Daoy (cell line): ENCODE results near the gene ACSS1. TPM values are rescaled to one million over a fixed set of nuclear protein-coding genes. Genes with fewer than 3 reads are reported as not detected.

Experiments used
- DNase-seq: peaks from one replicate; pipeline ENCODE4 v3.0.0-alpha.2; 2015; ENCODE audit warnings: low read depth
- total RNA-seq: library from RNA; depleted of rRNA; stranded (reverse); fragments of >200 nt; shearing (Covaris generic); gene quantifications from 2 replicates; pipeline ENCODE4 v1.2.3, GENCODE V29; 2014

Gene ACSS1
- total RNA-seq, 1 experiment from 2014 or later, result 0.86 TPM

DNA sequence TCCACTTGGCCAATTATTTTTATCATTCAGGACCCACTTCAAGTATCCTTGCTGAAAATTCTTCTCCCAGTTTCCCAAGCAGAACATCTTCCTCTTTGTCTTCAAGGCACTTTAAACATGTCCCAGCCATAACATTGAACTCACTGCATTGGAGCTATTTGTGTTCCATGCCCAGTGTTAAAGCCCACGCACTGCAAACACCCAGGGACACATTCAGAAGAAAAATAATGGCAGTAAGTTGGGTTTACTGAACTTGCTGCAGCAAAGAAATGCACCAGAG lies 63.8 kb downstream of the ACSS1 start:
- DNase-seq, result no peak

DNA sequence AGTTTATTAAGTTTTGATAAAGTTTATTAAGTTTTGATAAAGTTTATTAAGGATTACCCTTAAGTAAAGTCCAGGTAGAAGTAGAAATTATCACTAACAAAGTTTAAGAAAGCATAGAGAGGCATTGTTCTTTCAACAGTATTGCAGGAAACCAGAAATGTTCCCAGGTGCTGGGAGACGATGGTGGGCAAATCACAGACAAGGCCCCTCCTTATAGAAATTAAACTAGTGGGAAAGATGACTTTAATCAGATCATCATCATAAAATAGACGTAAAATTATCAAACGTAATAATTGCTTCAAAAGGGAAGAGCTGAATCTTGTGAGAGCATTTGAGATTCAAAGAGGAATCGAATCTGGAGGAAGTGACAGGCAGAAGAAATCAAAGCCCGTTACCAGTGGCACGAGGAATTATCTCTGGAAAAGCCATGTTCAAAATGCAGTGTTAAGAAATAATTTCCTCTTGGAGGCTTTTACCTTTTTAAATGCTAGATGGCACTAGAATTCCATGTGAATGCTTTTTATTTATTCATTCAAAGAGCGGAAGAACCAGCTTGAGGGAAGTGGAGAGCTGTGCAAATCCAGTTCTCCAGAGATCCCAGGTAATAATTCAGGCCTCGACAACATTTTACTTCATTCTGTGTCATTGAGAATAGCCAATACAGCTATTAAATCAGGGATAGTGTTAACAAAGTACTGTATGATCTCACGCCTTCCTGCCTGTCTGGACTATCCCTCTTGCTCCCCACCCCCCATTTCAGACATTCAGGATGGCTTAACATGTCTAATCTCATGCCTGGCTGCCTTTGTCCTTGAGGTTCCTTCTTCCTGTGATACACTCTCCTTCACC lies 64.4 kb downstream of the ACSS1 start:
- DNase-seq, result no peak

DNA sequence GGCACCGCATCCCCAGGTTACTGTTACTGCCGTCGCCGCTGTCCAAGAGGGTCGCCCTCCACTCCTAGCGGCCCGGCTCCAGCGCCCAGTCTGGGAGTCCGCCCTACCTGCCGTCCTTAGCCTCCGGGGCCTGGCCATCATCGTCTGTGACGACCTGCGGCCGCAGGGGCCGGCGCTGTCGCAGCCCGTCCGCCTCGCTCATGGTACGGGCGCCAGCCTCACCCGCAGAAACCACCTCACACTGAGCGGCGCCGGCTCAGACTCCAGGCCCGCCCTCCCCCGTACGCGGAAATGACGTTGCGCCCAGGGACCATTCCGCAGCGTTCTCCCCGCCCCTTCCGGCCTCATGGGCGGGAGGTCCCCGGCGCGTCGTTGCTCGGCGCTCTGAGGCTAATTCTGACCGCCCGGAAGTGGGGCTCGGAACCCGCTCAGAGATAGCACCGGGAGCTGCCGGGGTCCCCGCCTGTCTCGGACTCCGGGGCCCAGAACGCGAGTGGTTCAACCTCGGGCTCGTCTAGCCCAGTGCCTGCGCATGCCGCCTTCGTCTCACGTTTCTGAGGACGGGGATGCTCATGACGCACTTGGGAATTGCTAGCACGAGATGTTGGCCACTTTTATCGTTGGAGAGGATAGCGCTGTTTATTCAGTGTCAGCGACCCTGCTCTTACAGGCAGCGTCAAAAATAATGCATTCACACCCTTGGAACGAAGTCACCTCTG lies 65.3 kb downstream of the ACSS1 start, which contains the start of gene APMAP:
Gene APMAP (minus strand): TSS at position 265 of the 719 bp plus-strand sequence. CDS start 63 bp downstream, at position 202.
- DNase-seq, result peak; percentile 96

DNA sequence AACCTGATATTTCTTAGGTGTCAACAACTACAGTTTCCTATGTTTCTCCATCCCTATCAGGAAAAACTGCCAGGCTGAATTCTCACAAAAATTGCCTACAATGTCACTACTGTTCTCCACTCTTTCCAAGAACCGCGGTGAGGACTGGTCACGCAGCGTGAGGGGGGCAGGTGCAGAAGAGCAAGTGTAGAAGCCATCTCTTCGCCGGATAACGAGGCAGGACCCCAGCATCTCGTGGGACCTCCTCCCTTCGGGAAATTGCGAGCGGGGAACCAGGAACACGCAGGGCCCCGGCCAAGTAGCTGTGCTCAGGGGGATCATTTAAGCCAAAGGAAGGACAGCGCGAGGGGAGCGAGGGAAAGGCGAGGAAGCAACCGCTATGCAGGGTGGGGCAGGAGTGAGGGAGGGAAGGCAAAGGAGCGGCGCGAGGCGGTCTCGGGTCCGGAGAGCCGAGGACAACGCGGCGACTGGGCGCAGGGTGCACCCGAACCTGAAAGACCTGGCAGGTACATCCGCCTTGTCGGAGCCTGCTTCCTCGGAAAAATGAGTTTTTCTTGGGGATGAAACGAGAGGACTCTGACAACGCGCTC lies 65.9 kb downstream of the ACSS1 start:
- peak; percentile 29 for DNase-seq

DNA sequence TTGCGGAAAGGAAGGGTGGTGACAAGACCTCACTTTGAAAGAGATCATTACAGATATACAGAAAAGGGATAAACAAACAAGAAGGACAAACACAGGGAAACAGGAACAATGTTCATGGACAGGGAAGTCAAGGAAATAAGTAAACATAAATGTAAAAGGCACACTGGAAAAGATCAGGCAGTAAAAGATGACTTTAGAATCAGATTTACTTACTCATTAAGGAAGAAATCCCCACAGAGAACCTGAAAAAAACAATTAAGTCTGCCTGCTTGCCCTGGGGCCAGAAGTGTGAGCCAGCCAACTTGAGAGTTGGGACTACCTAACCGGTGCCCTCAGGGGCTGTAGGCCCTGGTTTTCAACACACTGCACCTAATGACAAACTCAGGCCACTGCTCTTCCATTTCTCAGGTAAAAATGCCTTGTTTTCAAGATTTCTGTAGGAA lies 67.1 kb downstream of the ACSS1 start:
- no peak for DNase-seq

DNA sequence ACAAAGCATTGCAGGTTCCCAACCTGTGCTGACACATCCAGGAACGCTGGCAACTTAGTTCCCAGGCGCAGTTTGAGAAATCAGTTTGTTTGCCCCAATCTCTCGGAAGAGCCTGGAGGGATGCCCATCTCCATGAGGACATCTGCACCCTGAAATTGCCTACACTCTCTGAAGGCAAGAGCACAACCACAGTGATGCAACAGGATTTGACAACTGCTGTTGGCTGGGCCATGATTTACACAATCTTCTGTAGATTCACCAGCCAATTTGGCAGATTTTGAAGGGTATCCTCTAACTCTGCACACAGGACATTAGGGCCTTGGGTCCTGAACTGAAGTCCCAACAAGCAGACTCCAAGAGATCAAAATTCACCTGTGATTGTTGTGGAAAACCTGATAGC lies 68.8 kb downstream of the ACSS1 start:
- no peak for DNase-seq

DNA sequence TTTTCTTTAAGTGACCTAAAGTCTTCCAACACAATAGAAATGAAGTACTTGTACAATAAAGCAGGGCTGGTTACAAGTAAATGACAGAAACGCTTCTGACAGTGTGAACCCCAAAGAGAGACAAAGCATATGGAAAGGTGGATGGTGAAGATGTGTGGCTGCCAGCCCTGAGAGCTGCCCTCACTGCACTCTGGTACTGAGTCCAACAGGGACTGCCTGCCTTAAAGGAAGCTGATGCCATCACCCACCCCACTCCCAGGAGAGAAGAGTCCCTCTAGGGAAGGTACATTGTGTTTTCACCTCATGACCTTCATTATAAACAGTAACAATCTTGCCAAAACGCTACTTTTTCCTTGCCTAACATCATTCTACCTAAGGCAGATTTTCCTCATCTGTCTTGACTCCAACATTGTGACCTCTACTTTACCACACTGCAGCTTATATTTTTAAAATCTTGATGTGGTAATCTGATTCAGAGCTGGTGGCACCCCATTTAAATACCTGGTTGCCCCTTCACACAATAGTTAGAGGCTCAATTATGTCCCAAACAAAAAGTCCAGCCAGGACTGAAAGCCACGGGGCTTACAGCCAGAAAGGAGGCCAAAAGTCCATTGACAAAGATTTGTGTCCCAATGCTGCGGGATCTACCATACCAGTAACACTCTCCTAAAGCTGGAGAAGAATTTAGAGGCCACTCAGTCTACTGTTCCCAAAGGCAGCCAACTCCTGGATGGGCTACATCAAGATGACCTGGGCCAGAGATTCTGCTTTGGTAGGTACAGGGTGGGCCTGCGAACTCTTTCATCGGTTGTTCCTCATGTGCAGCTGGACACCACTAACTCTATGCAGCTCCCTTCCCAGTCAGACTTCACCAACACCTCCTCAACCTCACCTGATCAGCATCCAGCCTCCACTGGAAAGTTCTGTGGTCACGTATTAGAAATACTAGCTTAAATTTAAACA lies 69.8 kb downstream of the ACSS1 start:
- DNase-seq, result no peak

DNA sequence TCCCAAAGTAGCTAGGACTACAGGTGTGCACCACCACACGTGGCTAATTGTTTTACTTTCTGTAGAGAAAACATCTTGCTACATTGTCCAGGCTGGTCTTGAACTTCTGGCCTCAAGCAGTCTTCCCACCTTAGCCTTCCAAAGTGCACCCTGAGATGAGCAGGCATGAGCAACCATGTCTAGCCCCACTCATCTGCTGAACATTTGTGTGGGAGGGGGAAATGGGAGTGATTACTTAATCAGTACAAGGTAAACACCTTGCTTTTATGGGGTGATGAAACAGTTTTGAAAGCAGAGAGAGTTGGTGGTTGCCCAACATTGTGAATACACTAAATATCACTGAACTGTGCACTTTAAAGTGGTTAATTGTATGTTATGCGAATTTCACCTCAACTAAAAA lies 70.7 kb downstream of the ACSS1 start:
- DNase-seq, result no peak

DNA sequence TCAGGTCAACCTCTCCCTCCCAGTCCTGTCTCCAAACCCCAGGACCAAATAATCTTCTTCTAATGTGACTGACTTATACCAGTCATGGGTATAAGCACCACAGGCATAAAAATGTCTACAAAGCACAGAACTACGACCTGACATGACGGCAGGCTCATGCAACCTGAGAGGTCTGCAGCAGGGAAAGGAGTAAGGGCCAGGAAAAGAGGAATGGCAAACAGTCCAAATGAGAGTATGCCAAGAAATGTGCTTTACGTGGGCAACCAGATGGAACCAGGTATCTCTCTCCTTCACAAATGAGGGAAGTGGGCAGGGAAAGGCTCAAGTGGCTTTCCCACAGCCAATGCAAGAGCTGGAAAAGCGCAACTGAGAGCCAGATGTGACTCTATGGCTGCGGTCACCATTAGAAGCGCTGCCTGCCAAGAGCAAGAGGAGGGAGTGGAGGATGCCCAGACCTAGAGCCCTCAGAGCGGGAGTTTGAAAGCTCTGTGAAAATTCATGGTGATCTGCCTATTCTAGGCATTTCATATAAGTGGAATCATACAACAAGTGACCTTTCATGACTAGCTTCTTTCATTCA lies 71.4 kb downstream of the ACSS1 start:
- DNase-seq, result no peak

DNA sequence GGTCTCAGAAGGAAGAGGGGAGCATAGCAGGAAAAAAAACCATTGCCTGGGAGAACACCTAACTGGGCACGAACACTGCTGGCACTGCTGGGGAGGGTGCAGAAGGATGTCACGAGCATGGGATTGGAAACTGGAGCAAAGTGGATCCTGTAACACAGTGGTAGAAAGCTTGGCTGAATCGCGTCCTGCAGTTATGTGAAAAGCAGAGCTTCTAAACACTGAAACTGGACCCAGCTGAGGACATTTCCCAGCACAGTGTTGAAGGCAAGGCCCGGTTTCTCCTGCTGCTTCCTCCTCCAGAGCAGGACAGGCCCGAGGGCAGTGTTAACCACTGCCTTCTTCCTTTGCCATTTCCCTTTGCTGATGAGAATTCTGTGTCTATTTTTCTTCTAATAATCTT lies 72.1 kb downstream of the ACSS1 start:
- no peak for DNase-seq

DNA sequence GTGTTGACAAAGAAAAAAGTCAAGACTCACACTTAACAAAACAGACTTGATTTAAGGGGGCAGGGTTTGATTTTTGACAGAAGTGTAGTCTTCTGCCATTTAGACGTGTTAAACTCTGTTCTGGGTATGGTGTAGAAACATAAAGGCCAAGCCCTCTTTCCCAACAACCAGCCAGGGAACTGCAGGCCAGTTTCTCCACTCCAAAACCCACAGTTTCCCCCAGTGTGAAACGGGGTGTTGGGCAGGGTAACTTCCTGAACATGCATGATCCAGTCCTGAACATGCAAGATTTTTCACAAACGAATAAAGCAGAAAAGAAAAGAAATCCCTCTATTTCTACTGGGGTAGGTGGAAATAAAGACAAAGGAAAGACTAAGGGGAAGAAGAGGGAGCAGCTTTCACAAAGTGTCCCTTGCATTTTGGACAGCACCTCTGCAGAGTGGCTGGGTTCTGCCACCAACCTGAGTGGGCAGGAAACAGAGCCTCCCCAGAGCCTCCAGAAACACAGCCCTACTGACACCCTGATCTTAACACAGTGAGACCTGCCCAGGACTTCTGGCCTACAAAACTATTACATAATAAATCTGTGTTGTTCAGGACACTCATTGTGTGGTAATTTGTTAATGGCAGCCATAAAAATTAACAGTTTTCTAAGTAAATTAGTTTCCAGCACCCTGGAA lies 72.8 kb downstream of the ACSS1 start:
- no peak for DNase-seq

DNA sequence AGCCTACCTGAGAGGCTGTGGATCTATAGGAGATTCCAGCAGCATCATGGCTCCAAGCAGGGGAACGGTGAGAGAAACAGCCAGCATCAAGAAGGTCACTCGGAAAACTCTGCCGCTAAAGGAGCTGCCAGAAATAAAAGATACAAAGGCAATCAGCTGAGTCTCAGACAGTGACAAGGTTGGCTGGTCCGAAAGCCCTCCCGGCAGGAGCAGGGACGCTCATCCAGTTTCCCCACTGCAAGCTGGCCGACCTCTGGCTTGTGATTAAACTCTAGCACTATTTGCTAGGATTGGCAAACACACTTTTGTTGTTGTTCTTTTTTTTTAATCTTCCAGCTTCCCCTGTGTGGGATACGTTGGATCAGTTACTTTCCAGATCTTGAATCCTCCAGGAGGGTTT lies 74.0 kb downstream of the ACSS1 start:
- DNase-seq, result no peak

DNA sequence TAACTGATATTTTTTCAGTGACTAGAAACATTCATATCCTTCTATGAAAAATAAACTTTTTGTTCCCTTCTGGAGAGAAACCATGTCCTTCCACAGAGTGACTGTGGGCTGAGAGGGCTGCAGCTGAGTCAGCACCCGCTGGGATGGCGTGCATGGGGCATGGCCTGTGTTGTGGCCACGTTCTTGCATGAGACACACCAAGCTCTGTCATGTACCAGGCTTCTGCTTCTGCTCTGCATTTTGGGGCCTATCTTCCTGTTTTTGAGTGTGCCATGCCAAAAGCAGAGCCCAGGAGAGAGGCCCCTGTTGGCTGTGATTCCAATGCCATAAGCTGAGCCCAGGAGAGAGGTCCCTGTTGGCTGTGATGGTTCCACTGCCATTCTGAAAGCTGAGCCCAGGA lies 76.1 kb downstream of the ACSS1 start:
- no peak for DNase-seq

DNA sequence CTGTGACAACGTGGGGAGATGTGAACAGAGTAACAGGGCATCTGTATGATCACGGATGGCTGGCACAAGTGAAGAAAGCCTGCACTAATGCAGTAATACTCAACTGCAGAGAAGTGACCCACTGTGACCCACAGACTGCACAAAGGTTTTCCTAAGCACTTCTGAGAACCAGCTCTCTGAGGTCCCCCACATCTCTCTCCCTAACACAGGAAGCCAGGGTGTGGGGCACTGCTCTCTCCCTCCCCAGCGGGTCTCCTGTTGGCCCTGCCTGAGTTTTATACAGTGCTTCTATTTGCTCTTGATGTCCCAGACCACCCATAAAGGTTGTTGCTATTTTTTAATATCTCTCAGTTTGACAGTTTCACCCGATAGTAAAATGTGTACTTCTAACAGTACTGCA lies 76.7 kb downstream of the ACSS1 start:
- DNase-seq, result no peak

DNA sequence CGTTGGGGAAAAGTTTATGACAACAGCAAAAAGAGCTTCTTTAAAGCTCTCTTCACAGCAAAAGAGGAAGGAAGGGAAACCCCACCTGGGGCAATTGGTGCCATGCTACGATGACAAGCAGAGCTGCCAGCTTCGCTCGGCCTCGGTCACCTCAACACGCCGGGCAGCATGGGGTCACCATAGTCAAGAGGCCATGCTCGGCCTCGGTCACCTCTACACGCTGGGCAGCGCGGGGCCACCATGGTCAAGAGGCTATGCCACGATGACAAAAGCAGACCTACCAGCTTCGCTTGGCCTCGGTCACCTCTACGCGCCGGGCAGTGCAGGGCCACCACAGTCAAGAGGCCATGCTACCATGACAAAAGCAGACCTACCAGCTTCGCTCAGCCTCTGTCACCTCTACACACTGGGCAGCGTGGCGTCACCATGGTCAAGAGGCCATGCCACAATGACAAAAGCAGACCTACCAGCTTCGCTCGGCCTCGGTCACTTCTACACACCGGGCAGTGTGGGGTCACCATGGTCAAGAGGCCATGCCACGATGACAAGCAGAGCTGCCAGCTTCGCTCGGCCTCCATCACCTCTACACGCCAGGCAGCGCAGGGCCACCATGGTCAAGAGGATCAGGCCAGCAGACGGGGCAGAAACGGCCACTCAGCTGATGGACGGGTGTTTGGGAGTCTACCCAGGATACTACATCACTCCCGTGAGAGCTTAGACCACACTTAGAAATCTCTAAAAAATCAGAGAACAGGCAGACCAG lies 77.5 kb downstream of the ACSS1 start:
- DNase-seq, result no peak

DNA sequence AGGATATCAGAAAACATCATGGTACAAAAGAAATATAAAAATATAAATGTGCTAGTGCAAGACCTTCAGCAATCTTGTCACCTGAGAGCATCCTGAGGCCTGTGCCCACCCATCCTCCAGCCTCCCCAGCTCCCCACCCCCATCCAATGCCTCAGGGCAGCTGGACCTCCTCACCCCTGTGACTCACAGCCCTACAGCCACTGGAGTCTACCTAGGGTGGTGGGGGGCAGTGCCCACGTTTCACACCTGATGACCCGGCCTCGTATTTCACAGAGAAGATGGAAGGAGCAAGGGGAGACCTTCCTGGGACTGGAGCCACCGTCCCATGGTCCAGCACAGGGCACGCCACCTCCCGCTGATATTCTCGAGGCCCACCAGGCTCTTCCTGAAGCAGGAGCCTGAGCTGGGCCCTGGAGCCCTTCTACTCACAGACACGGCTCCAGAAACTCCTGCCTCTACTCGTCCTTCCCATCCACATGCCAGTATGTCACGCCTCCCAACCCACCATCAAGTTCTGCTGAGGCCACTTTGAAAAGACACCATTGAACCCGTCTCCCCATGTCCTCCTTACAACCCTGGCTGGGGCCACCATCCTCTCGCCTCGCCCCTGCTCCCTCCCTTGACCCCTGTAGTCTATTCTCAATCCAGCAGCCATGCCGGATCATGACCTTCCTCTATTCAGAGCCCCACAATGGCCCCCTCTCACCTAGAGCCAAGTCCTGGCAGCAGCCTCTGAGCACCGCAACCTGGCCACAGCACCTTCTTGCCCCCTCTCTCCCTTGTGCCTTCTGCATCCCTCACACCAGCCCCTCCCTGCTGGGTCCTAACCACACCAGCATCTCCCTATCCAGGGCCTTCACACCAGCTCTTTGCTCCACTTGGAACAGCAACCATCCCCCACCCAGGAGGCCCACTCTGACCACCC lies 78.6 kb downstream of the ACSS1 start:
- no peak for DNase-seq

DNA sequence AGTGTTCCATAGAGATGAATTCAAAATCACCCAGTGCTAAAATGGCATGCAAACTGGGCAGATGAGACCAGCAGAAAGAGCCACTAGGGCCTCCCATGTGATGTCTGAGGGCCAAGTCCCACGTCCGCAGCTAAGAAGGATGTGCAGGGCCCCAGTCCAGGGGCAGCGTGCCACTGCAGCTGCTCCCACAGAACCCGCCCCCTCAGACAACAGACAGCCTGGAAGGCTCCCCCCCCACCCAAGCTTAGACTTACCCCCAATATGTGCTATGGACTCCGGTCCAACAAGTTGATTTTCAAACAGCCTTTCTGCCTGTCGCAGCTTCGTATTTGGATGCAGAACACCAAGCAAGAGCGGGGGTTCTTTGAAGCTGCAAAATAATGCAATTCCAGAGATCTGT lies 79.4 kb downstream of the ACSS1 start:
- DNase-seq, result no peak

DNA sequence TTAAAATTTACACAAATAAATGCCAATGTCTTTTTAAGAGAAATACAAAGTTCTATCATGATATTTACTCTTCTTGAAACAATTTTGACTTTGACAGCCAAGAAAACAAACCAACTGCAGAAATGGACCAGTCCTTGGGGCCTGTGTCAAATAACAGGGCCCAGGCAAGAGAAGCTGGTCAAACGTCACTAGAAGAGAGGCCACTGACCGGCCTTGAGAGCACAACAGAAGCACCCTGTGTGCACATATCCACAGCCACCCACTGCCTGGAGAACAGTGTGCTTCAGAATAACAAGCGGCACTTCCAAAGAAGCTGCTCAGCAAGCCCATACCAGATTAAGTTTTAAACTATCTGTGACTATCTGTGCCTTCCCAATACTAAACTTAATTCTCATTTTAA lies 80.1 kb downstream of the ACSS1 start:
- no peak for DNase-seq

DNA sequence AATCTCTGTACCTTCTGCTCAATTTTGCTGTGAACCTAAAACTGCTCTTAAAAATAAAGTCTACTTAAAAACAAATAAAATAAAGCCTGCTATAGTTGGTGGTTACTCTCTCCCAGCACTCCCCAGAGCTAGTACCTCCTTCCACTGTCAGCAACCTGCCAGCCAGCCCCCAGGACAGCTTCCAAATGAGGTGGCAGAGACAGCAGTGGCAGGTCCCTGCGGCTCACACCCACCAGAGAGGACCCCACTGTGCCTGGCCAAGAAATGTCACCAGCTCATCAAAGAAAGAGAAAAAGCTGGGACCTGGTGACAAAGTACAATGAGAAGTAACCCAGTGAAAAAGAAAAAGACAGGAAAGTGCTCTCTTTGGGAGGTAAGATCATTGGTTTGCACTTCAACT lies 80.6 kb downstream of the ACSS1 start:
- DNase-seq, result no peak
